NCI-H2227 (cell line): ENCODE results near the gene HLA-A.

ENCODE experiments used
- DNase-seq: peaks from one replicate; lab custom pipeline; 2025; ENCODE audit not compliant: unreplicated experiment; lab: John Stamatoyannopoulos, UW

HLA-A gene

DNA sequence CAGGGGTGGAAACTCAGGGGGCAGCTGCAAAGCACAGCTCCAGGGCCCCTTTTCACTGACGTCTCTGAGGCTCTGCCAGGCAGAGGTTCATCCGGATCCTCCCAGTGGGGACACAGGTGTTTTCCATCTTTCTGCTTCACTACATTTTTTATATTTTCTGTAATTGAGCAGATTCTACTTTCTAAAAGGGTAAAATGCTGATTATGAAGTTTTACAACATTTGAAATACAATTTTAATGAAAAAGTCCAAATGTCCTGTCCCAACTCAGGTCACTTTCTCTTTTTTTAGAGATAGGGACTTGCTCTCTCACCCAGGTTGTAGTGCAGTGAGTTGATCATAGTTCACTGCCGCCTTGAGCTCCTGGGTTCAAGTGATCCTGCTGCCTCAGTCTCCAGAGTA lies 41.9 kb downstream of the HLA-A start:
- no peak for DNase-seq

DNA sequence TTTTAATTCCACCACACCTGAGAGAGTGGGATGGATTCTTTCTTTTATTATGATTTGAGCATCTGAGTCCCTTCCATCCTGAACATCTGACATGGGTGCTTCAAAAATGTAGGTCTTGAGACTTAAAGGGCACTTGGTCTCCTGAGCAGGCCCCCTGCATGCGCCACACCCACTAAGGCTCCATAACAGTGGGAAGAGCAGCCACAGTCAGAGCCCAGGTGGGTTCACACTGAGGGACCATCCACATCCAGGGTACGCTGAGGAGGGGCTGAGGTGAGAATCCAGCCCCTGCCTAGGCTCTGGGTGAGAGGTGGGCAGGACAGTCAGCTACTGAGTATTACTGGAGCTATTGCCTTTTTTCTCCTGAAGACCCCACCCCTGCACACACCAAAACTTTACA lies 42.7 kb downstream of the HLA-A start:
- no peak for DNase-seq

DNA sequence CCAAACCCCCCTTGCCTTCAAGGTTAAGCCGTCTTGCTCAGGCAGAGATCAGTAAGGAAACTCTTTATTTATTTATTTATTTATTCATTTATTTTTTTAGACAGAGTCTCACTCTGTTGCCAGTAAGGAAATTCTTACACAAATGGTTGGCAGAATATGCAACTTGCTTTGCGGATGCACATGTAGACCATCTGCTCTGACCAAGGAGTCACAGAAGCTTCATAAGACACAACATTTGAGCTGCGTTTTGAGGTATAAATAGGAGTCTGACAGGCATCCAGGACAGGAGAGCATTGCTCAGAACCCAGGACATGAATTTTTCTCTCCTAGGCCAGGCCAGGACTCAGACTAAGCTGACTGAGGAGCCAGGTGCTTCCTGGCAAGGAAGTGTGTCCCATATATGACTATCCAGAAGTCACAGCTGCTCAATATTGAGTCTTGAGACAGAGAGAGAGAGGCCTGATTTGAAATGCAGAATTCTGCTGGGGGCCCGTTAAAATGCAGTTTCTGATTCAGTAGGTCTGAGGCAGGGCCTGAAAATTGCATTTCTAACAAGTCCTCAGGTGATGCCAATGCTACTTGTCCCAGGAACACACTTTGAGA lies 43.9 kb downstream of the HLA-A start:
- DNase-seq, result no peak

DNA sequence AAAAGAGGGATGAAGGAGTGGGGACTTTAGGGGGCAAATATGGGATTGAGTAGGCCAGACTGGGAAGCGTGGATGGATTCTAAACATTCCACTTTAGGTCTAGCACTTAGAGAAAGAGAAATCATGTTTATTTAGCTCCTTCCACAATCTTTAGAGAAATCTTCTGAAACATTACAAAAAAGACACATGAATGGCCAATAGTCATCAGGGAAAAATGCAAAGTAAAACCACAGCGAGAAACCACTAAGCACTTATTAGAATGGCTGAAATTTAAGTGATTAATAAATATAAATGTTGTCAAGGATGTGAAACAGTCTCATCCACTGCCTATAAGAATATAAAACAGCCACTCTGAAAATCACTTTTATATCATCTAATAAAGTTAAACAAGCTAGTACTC lies 46.9 kb downstream of the HLA-A start:
- no peak for DNase-seq

DNA sequence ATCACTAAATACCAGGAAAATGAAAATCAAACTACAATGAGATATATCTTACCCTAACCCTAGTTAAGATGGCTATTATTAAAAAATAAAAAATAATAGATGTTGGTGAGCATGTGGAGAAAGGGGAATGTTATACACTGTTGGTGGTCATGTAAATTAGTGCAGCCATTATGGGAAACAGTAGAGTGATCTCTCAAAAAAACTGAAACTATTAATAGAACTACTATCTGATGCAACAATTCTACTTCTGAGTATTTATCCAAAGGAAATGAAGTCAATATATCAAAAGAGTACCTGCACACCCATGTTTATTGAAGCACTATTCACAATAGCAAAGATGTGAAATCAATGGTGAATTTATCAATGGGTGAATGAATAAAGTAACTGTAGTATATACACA lies 48.6 kb downstream of the HLA-A start:
- DNase-seq, result no peak

DNA sequence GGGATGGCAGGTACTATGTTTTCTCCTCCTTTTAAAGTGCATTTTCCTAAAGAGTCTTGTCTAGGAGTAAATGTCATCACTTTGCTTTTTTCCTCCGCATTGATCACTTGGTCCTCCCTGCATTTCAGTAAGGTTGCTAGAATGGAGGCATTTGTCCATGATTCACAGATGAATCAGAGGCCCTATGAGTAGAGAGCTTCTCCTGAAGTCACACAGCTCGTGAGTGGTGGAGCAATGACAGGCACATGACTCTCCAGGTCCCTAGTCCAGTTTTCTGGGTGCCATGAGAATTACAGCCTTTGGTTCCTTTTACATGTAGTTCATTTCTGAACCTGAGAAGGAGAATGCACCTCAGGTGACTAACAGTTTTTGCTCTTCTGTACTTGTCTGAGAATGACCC lies 50.5 kb downstream of the HLA-A start:
- DNase-seq, result no peak

DNA sequence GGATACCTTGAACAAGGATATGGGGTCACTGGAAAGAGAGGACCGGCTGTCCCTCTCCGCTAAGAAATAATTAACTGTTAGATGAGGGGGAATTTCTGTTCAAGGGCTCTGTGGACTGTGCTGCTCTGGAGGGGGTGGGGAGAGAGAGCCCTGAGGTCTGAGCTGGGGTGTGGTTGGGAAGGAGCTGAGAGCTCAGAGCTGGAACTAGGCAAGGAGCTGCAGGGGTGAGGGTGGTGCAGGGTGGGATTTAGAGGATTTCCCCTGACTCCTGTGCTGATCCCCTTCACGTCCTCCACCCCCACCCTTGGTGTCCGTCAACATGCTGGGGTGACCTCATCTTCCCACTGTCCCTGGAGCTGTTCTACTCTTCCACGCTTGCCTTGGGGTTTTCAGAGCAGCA lies 52.5 kb downstream of the HLA-A start:
- DNase-seq, result no peak

DNA sequence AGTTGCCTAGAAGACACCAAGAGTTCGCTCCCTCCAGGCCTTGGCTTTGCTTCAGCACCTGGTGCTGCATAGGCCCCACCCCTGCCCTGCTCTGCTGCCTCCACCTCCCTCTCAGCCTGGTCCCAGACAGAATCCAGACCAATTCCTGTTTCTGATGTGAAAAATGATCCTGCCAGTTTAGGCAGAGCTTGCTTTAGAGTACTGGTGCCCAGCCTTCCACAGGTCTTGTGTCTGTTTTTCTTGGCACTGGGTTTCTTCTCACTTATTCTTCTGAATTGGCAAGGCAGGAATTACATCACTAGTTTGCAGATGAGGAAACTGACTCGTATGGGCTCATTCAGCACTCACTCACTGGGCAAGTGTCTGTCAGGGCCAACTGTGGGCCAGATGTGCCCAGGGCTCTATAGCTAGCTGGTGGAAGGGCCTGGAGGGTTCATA lies 53.0 kb downstream of the HLA-A start:
- no peak for DNase-seq
